GM12878 (cell line): Measurements from ENCODE around the gene TBC1D1. TPM values are rescaled to one million over a fixed set of nuclear protein-coding genes. Genes with fewer than 3 reads are reported as not detected.

Experiments used
- ATAC-seq: fragments of 200-7000 bp; cut with Tn5 transposase; 3 replicates; pipeline ENCODE4 v1.9.1; 2020; ENCODE audit warnings: mild to moderate bottlenecking, moderate library complexity
- BruUV-seq: library from RNA; stranded (reverse); fragments of 400-500 nt; replicated peaks from 2 replicates; lab custom pipeline; 2021; lab: Mats Ljungman, UMichigan
- CTCF ChIA-PET: fragments of 300-600 bp; sonication (Branson Sonifier 250); formaldehyde crosslinking; extraction: SDS; loops from one replicate; lab custom pipeline; 2021; ENCODE audit warnings: inconsistent platforms; lab: Yijun Ruan, JAX
- POLR2A ChIA-PET: fragments of 350-600 bp; formaldehyde crosslinking; extraction: SDS; loops from one replicate; lab custom pipeline; 2021; ENCODE audit warnings: inconsistent platforms; lab: Charles Lee
- RAD21 ChIA-PET: fragments of 300-600 bp; sonication (Branson Sonifier 250); formaldehyde crosslinking; loops from one replicate; lab custom pipeline; 2023; ENCODE audit warnings: antibody characterized with exemption; ENCODE audit not compliant: unreplicated experiment; lab: Charles Lee
- SMC1A ChIA-PET: fragments of 300-600 bp; sonication (Branson Sonifier 250); formaldehyde crosslinking; loops from one replicate; lab custom pipeline; 2023; ENCODE audit not compliant: unreplicated experiment, uncharacterized antibody; lab: Charles Lee
- DNase-seq: peaks from one replicate; pipeline ENCODE4 v3.0.0-alpha.2; 2011; ENCODE audit warnings: low read depth, low spot score
- FAIRE-seq: peaks from 3 replicates; lab custom pipeline; 2011; peaks lifted over from hg19 to GRCh38; lab: Jason Lieb, UNC
- H2AFZ ChIP-seq: 2 replicates; pipeline ENCODE4 v1.6.0; 2011; ENCODE audit warnings: low read depth, low read length, control low read depth; ENCODE audit not compliant: control insufficient read depth
- H3K27ac ChIP-seq: 2 replicates; pipeline ENCODE4 v1.5.1; 2011; ENCODE audit warnings: control low read depth; ENCODE audit not compliant: control insufficient read depth, insufficient read depth
- H3K27me3 ChIP-seq, 2 experiments: replicated peaks in 1 of 2; 2 replicates each; pipeline versions ENCODE4 v1.6.0 to v1.6.1; 2011; ENCODE audit warnings: low read length in 1 of 2; ENCODE audit not compliant: control insufficient read depth in 2 of 2, insufficient read depth in 2 of 2
- H3K36me3 ChIP-seq, 2 experiments: 2 replicates each; pipeline ENCODE4 v1.5.1; 2011; ENCODE audit warnings: low read length in 1 of 2; ENCODE audit not compliant: control insufficient read depth in 2 of 2, insufficient read depth in 2 of 2
- H3K4me1 ChIP-seq: 2 replicates; pipeline ENCODE4 v1.6.1; 2011; ENCODE audit warnings: mild to moderate bottlenecking, low read length, moderate library complexity, mixed read lengths; ENCODE audit not compliant: control insufficient read depth, insufficient read depth
- H3K4me2 ChIP-seq: 2 replicates; pipeline ENCODE4 v1.6.0; 2011; ENCODE audit warnings: control low read depth; ENCODE audit not compliant: control insufficient read depth, insufficient read depth
- H3K4me3 ChIP-seq: fragments of 200-600 bp; sonication (generic); 2 replicates; pipeline ENCODE4 v1.5.1; 2016
- H3K79me2 ChIP-seq: 2 replicates; pipeline ENCODE4 v1.6.0; 2011; ENCODE audit warnings: low read length; ENCODE audit not compliant: control insufficient read depth, insufficient read depth
- H3K9ac ChIP-seq: 2 replicates; pipeline ENCODE4 v1.8.0; 2011; ENCODE audit warnings: low read length, control low read depth, mixed read lengths; ENCODE audit not compliant: control insufficient read depth, insufficient read depth
- H3K9me3 ChIP-seq: replicated peaks from 3 replicates; pipeline ENCODE4 v1.5.1; 2011; ENCODE audit warnings: mild to moderate bottlenecking, low read length; ENCODE audit not compliant: control insufficient read depth, insufficient read depth
- H4K20me1 ChIP-seq: 2 replicates; pipeline ENCODE4 v1.6.0; 2011; ENCODE audit not compliant: control insufficient read depth, insufficient read depth
- ATF3 ChIP-seq: IDR thresholded peaks from 2 replicates; pipeline ENCODE4 v1.6.1; 2011; ENCODE audit warnings: low read depth, mild to moderate bottlenecking, low read length, moderate library complexity, borderline replicate concordance; ENCODE audit errors: extremely low read depth
- CBX5 ChIP-seq: sonication (generic); IDR thresholded peaks from 2 replicates; pipeline ENCODE4 v1.6.1; 2016; ENCODE audit warnings: low read depth, moderate library complexity, mild to moderate bottlenecking, inconsistent platforms
- EP300 ChIP-seq, 2 experiments: fragments of 150-350 bp in 1 of 2; IDR thresholded peaks; 2 replicates each; pipeline ENCODE4 v1.6.1; 2011 to 2012; ENCODE audit warnings: low read depth in 2 of 2, low read length in 2 of 2, borderline replicate concordance in 1 of 2, improper control_type of control experiment in 1 of 2, inconsistent platforms in 1 of 2; ENCODE audit not compliant: control insufficient read depth in 1 of 2
- JUNB ChIP-seq: IDR thresholded peaks from 2 replicates; pipeline ENCODE4 v1.6.1; 2016; ENCODE audit warnings: antibody characterized with exemption, mild to moderate bottlenecking
- KDM1A ChIP-seq: fragments of 200-600 bp; sonication (generic); IDR thresholded peaks from 2 replicates; pipeline ENCODE4 v1.6.1; 2016; ENCODE audit warnings: borderline replicate concordance
- MLLT1 ChIP-seq: fragments of 450-650 bp; IDR thresholded peaks from 2 replicates; pipeline ENCODE4 v1.6.1; 2016; ENCODE audit warnings: mild to moderate bottlenecking
- MTA2 ChIP-seq: fragments of 450-650 bp; IDR thresholded peaks from 2 replicates; pipeline ENCODE4 v1.6.1; 2016; ENCODE audit warnings: low read depth, mild to moderate bottlenecking, moderate library complexity
- MYC ChIP-seq: IDR thresholded peaks from 2 replicates; pipeline ENCODE4 v1.6.1; 2011; ENCODE audit warnings: mild to moderate bottlenecking, low read length, moderate library complexity, inconsistent platforms; ENCODE audit not compliant: insufficient read depth, insufficient replicate concordance, insufficient read length, severe bottlenecking
- PAX5 ChIP-seq: IDR thresholded peaks from 2 replicates; pipeline ENCODE4 v1.6.1; 2011; ENCODE audit warnings: low read depth, low read length, borderline replicate concordance
- PML ChIP-seq: IDR thresholded peaks from 2 replicates; pipeline ENCODE4 v1.6.1; 2012; ENCODE audit warnings: low read length, inconsistent platforms
- POLR2A ChIP-seq: IDR thresholded peaks from 2 replicates; pipeline ENCODE4 v1.6.1; 2011; ENCODE audit warnings: low read depth, mild to moderate bottlenecking, low read length
- POLR2AphosphoS5 ChIP-seq: IDR thresholded peaks from 2 replicates; pipeline ENCODE4 v1.6.1; 2011; ENCODE audit warnings: mild to moderate bottlenecking, low read length, inconsistent platforms
- WGBS: methylation state at CpG from one replicate; pipeline ENCODE4 v1.1.6; 2016; ENCODE audit warnings: low lambda C conversion rate; ENCODE audit not compliant: insufficient replicate concordance, insufficient coverage; ENCODE audit errors: missing lambda C conversion rate; 5-methylcytosine and 5-hydroxymethylcytosine counted together
- in situ Hi-C: fragments of 300-500 bp; cut with MboI; formaldehyde crosslinking; loops from 9 replicates; pipeline ENCODE4 v1.14.3; 2018; ENCODE audit warnings: mixed read lengths
- intact Hi-C: fragments of 100-400 bp; cut with micrococcal nuclease; formaldehyde crosslinking; loops from one replicate; pipeline ENCODE4 v1.14.2; 2022; ENCODE audit not compliant: unreplicated experiment
- polyA plus RNA-seq, 11 experiments: library from polyadenylated mRNA; depleted of rRNA in 4 of 11; unstranded in 6 of 11; stranded (reverse) in 5 of 11; fragments of >200 nt; fragmentation: Nextera tagmentation in 4 of 11; fragmentation: Illumina TruSeq in 1 of 11; extraction: Ambion mirVana in 4 of 11; extraction: Trizol in 1 of 11; gene quantifications; 1 replicate in 1 of 11; 2 replicates in 10 of 11; pipeline versions ENCODE4 v1.2.1 to v1.2.3, GENCODE V29; 2011 to 2016; ENCODE audit warnings: inconsistent platforms in 2 of 11, missing spikeins in 2 of 11, low read depth in 1 of 11
- total RNA-seq, 4 experiments: library from RNA; depleted of rRNA in 3 of 4; stranded (reverse); fragments of >200 nt in 3 of 4; fragmentation: Illumina TruSeq in 1 of 4; extraction: Trizol in 1 of 4; gene quantifications; 2 replicates each; pipeline versions ENCODE4 v1.2.1 to v1.2.3, GENCODE V29; 2013 to 2021

TBC1D1 gene
- total and polyA plus RNA-seq, 10 of the 15 experiments (the other 5 are each of a cell fraction or from before 2014, with no cell fraction given): 5.3 to 102 (median 57.8) TPM

- Histone ChIP-seq H3K27ac (peak overlapping the region; percentile 57), H3K9me3 (no peaks in the 10 kb centered on the region), H3K27me3 (no peaks in the 10 kb centered on the region), H4K20me1 (no peaks in the 10 kb centered on the region), H3K9ac (0 out of 2 replicates have a peak overlapping the region, but pooled peaks have one; percentile 1), H3K4me1 (peaks cover 59% of the 10 kb centered on the region), H3K4me2 (no peak overlapping the region; the same call in 1 of the 2 replicates), H3K4me3 (no peak overlapping the region), H2AFZ (no peak overlapping the region), H3K79me2 (no peaks in the 10 kb centered on the region), H3K36me3 (peaks cover 4 to 8% of the 10 kb centered on the region in 2 experiments)
- 91% methylated on average over 7 of the region's 7 CpGs for WGBS
- DNase-seq (no peak), FAIRE-seq (no peak), ATAC-seq (no peak)
- CTCF ChIA-PET: interaction anchor here (0.8 to 6.0 kb wide), 21 partner anchors 8 to 596 kb away, joined by 3 to 43 read pairs (median 5); partner anchors contain the start of gene PGM2
- in situ Hi-C loops: loop anchor here (5.0 to 25.0 kb wide), 3 partner anchors 43 to 1478 kb away; no protein-coding TSS in a partner anchor
- RAD21 ChIA-PET: interaction anchor here (0.8 to 9.1 kb wide), 18 partner anchors 11 to 685 kb away, joined by 3 to 128 read pairs (median 8); partner anchors contain the start of gene TLR10
- intact Hi-C loops: loop anchor here (2.0 to 5.0 kb wide), 4 partner anchors 185 to 723 kb away; partner anchors contain the start of genes TBC1D1 and TLR6
- BruUV-seq: no TSS peak
- SMC1A ChIA-PET: interaction anchor here (0.8 to 7.7 kb wide), 28 partner anchors 10 to 670 kb away, joined by 3 to 102 read pairs (median 5); no protein-coding TSS in a partner anchor
- POLR2A ChIA-PET: interaction anchor here (1.4 to 4.6 kb wide), 4 partner anchors 28 to 68 kb away, joined by 3 to 38 read pairs (median 8); no protein-coding TSS in a partner anchor
- TF ChIP-seq KDM1A: no peak
- peak; percentile 59; the same call in 1 of the 2 replicates for TF ChIP-seq POLR2AphosphoS5
- 0 out of 2 replicates have a peak, but pooled peaks have one; percentile 36 for TF ChIP-seq POLR2A
These were observed 243.0 kb downstream of the TBC1D1 start for GRCh38 chr4:38133711-38134480.

DNA sequence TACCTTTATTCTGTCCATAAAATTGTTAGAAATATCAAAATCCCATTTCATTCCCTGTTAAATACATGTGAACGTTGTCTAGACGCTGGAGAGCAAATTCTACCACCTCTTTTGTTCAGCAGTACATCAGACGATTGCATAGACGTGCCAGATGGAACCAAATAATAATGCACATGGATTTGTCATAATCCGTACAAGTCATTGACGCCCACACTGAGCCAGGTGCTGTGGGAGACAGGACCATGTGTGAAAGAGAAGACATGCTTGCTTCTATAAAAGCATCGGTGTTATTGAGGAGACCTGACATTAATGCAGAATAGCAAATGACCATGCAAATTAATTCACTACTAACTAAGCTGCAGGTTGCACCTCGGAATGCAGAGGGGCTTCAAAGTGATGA, 244.3 kb downstream of the TBC1D1 start:
- in situ Hi-C loops: loop anchor here (25.0 kb wide), 1 partner anchor 1477 kb away; no protein-coding TSS in a partner anchor
- BruUV-seq: no TSS peak
- ChIA-PET CTCF (interaction anchor here (1.0 to 6.0 kb wide), 6 partner anchors 12 to 595 kb away, joined by 3 to 43 read pairs (median 4); partner anchors contain the start of gene PGM2), RAD21 (interaction anchor here (0.7 to 9.1 kb wide), 4 partner anchors 42 to 244 kb away, joined by 3 to 128 read pairs (median 41); no protein-coding TSS in a partner anchor), POLR2A (interaction anchor here (0.6 to 4.6 kb wide), 2 partner anchors 12 to 27 kb away, joined by 3 to 38 read pairs; no protein-coding TSS in a partner anchor), SMC1A (interaction anchor here (0.6 to 6.4 kb wide), 13 partner anchors 9 to 814 kb away, joined by 3 to 67 read pairs (median 6); no protein-coding TSS in a partner anchor)
- DNase-seq: no peak
- Histone ChIP-seq H3K36me3 (peaks cover 4 to 13% of the 10 kb centered on the region in 2 experiments), H3K9ac (no peak overlapping the region), H3K4me2 (no peak overlapping the region), H3K27ac (no peak overlapping the region), H4K20me1 (no peaks in the 10 kb centered on the region), H3K4me3 (no peak overlapping the region), H3K79me2 (no peaks in the 10 kb centered on the region), H3K4me1 (peaks cover 46% of the 10 kb centered on the region), H2AFZ (no peak overlapping the region), H3K9me3 (no peaks in the 10 kb centered on the region), H3K27me3 (no peaks in the 10 kb centered on the region)
- ATAC-seq: no peak
- 96% methylated on average over 8 of the region's 8 CpGs for WGBS
- no peak for FAIRE-seq
- intact Hi-C loops: no loop called here
- TF ChIP-seq CBX5: no peak
- TF ChIP-seq MYC: no peak
- TF ChIP-seq MTA2: no peak
- no peak for TF ChIP-seq ATF3
- no peak for TF ChIP-seq PML
- TF ChIP-seq PAX5: no peak
- TF ChIP-seq JUNB: no peak
- no peak for TF ChIP-seq MLLT1
- no peak for TF ChIP-seq EP300 (IDR thresholded peaks at IDR 0.05; ENCODE audit: borderline replicate concordance in 1 of 2, control insufficient read depth in 1 of 2, low read depth in 2 of 2, low read length in 2 of 2)
